SK-N-SH treated with all-trans-retinoic acid at 6 μM for 48 hours (cell line): ENCODE measurements around the gene ASB11.

Source experiments
- ATAC-seq: fragments of 200-7000 bp; cut with Tn5 transposase; 3 replicates; pipeline ENCODE4 v1.9.1; 2020; ENCODE audit warnings: mild to moderate bottlenecking, moderate library complexity
- ARNTL ChIP-seq: fragments of 450-650 bp; formaldehyde crosslinking; IDR thresholded peaks from 2 replicates; pipeline ENCODE4 v1.5.0; 2020; ENCODE audit warnings: low read depth, mild to moderate bottlenecking, moderate library complexity, borderline replicate concordance
- BACH2 ChIP-seq: fragments of 250-450 bp; sonication (Bioruptor Pico); IDR thresholded peaks from 2 replicates; pipeline ENCODE4 v1.9.0; 2021; ENCODE audit warnings: mild to moderate bottlenecking, borderline replicate concordance
- CREB5 ChIP-seq: fragments of 250-450 bp; sonication (Bioruptor Pico); IDR thresholded peaks from 2 replicates; pipeline ENCODE4 v1.5.1; 2020; ENCODE audit warnings: low read depth, mild to moderate bottlenecking, moderate library complexity
- CSDC2 ChIP-seq: fragments of 250-450 bp; sonication (Bioruptor Pico); IDR thresholded peaks from 2 replicates; pipeline ENCODE4 v1.5.0; 2020; ENCODE audit warnings: mild to moderate bottlenecking, moderate library complexity
- ESRRG ChIP-seq: fragments of 250-450 bp; sonication (Bioruptor Pico); IDR thresholded peaks from 2 replicates; pipeline ENCODE4 v1.6.1; 2021; ENCODE audit warnings: mild to moderate bottlenecking
- GLIS3 ChIP-seq: fragments of 250-450 bp; sonication (Bioruptor Pico); IDR thresholded peaks from 2 replicates; pipeline ENCODE4 v1.5.0; 2020; ENCODE audit warnings: mild to moderate bottlenecking, moderate library complexity
- ISL1 ChIP-seq: fragments of 250-450 bp; sonication (Bioruptor Pico); IDR thresholded peaks from 2 replicates; pipeline ENCODE4 v2.1.2; 2022; ENCODE audit warnings: mild to moderate bottlenecking, moderate library complexity
- OSR1 ChIP-seq: fragments of 250-450 bp; sonication (Bioruptor Pico); IDR thresholded peaks from 2 replicates; pipeline ENCODE4 v1.8.0; 2022; ENCODE audit warnings: moderate library complexity, mild to moderate bottlenecking, inconsistent platforms
- PATZ1 ChIP-seq: fragments of 250-450 bp; sonication (Bioruptor Pico); IDR thresholded peaks from 2 replicates; pipeline ENCODE4 v1.8.0; 2020; ENCODE audit warnings: mild to moderate bottlenecking, moderate library complexity, borderline replicate concordance
- POU6F1 ChIP-seq: fragments of 250-450 bp; sonication (Bioruptor Pico); IDR thresholded peaks from 2 replicates; pipeline ENCODE4 v1.8.0; 2021; ENCODE audit warnings: low read depth, mild to moderate bottlenecking, moderate library complexity, borderline replicate concordance
- PPARA ChIP-seq: fragments of 250-450 bp; sonication (Bioruptor Pico); IDR thresholded peaks from 2 replicates; pipeline ENCODE4 v1.5.0; 2020; ENCODE audit warnings: mild to moderate bottlenecking, borderline replicate concordance
- RARB ChIP-seq: fragments of 250-450 bp; sonication (Bioruptor Pico); IDR thresholded peaks from 2 replicates; pipeline ENCODE4 v1.8.0; 2021; ENCODE audit warnings: mild to moderate bottlenecking, moderate library complexity
- SNAI2 ChIP-seq: fragments of 250-450 bp; sonication (Bioruptor Pico); IDR thresholded peaks from 2 replicates; pipeline ENCODE4 v1.5.0; 2020; ENCODE audit warnings: mild to moderate bottlenecking, moderate library complexity
- TCF4 ChIP-seq: fragments of 250-450 bp; sonication (Bioruptor Pico); IDR thresholded peaks from 2 replicates; pipeline ENCODE4 v1.8.0; 2021; ENCODE audit warnings: mild to moderate bottlenecking, moderate library complexity, borderline replicate concordance
- TOX ChIP-seq: fragments of 250-450 bp; sonication (Bioruptor Pico); IDR thresholded peaks from 2 replicates; pipeline ENCODE4 v1.8.0; 2021; ENCODE audit warnings: mild to moderate bottlenecking, moderate library complexity, borderline replicate concordance
- ZC3H10 ChIP-seq: fragments of 250-450 bp; sonication (Bioruptor Pico); IDR thresholded peaks from 2 replicates; pipeline ENCODE4 v1.5.1; 2021; ENCODE audit warnings: mild to moderate bottlenecking, moderate library complexity
- ZFP3 ChIP-seq: fragments of 250-450 bp; sonication (Bioruptor Pico); IDR thresholded peaks from 2 replicates; pipeline ENCODE4 v1.5.0; 2020; ENCODE audit warnings: mild to moderate bottlenecking, moderate library complexity
- ZFP30 ChIP-seq: fragments of 450-650 bp; formaldehyde crosslinking; IDR thresholded peaks from 2 replicates; pipeline ENCODE4 v1.5.0; 2022; ENCODE audit warnings: mild to moderate bottlenecking, moderate library complexity
- ZNF565 ChIP-seq: fragments of 450-650 bp; formaldehyde crosslinking; conservative IDR thresholded peaks from 2 replicates; pipeline ENCODE4 v1.5.0; 2020; ENCODE audit warnings: low read depth, mild to moderate bottlenecking, moderate library complexity
- ZNF70 ChIP-seq: fragments of 450-650 bp; formaldehyde crosslinking; IDR thresholded peaks from 2 replicates; pipeline ENCODE4 v1.5.0; 2020; ENCODE audit warnings: mild to moderate bottlenecking, moderate library complexity
- ZNF8 ChIP-seq: fragments of 450-650 bp; formaldehyde crosslinking; IDR thresholded peaks from 2 replicates; pipeline ENCODE4 v1.5.0; 2020; ENCODE audit warnings: mild to moderate bottlenecking, moderate library complexity
- TF ChIP-seq, protein P1 (sequence below): fragments of 250-450 bp; sonication (Bioruptor Pico); IDR thresholded peaks from 2 replicates; pipeline ENCODE4 v1.5.1; 2021; ENCODE audit warnings: mild to moderate bottlenecking, moderate library complexity
- TF ChIP-seq, protein P2 (sequence below): fragments of 250-450 bp; sonication (Bioruptor Pico); IDR thresholded peaks from 2 replicates; pipeline ENCODE4 v1.5.0; 2020; ENCODE audit warnings: mild to moderate bottlenecking, moderate library complexity

The ASB11 gene

GRCh38 chrX:15358533-15358932, 43.1 kb upstream of the ASB11 start:
- TF ChIP-seq ZNF8 (CRISPR knock-in tag) = no peak
- ATAC-seq = no peak

- no peak for ATAC-seq
- TF ChIP-seq CREB5 (CRISPR knock-in tag) (no peak), ISL1 (0 out of 2 replicates have a peak, but pooled peaks have one; percentile 31), OSR1 (CRISPR knock-in tag) (no peak), ZFP3 (no peak), SNAI2 (CRISPR knock-in tag) (no peak), GLIS3 (CRISPR knock-in tag) (no peak), ZNF70 (no peak), ZNF8 (CRISPR knock-in tag) (no peak)
These were observed 41.0 kb upstream of the ASB11 start for GRCh38 chrX:15356444-15356843.

DNA sequence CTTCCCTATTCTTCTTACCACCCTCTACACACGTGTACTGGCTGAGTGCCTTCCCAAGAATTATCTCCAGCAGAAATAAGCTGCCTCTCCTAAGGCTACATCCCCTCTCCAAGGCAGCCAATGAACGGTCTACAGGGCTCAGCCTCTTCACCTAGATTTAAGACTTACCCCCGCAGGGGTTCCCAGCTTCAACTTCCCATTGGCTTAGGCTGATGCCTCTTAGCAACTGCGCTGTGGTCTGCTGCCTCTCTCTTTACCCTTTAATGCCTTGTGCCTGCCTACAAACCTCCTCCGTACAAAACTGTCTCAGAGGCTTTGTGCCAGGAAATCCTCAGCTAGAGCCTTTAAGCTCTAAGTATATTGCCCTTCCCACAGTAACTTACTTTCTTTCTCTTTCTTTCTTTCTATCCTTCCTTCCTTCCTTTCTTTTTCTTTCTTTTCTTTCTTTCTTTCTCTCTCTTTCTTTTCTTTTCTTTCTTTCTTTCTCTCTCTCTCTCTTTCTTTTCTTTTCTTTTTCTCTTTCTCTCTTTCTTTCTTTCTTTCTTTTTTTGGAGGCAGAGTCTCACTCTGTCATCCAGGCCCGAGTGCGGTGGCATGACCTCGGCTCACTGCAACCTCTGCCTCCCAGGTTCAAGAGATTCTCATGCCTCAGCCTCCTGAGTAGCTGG, 35.0 kb upstream of the ASB11 start:
- ATAC-seq = peak; percentile 11; the same call in 2 of the 3 replicates
- TF ChIP-seq CSDC2 (CRISPR knock-in tag) (no peak), CREB5 (CRISPR knock-in tag) (no peak), GLIS3 (CRISPR knock-in tag) (no peak), RARB (no peak), BACH2 (CRISPR knock-in tag) (no peak), TOX (CRISPR knock-in tag) (no peak), ZNF565 (CRISPR knock-in tag) (no peak)

DNA sequence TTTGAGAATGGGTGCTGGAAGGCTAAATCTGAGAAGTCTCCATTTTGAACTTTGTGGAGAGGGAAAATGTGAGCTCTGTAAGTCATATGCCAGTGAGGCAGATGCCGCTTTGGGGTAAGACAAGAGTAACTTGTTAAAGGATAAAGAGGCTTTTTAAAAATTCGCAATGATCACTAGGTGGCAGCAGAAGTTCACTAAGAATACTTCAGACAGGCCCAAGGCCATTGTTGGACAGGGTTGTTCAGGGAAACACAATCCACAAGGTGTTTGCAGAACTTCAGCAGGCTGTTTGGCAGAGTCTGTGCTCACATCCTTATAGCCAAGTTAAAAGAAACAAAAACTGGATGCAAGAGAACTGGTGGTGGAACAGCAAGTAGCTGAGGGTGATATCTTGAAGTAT, 33.6 kb upstream of the ASB11 start:
- TF ChIP-seq ZNF8 (CRISPR knock-in tag) (no peak), PPARA (CRISPR knock-in tag) (no peak), ZNF565 (CRISPR knock-in tag) (no peak), ZC3H10 (no peak), CSDC2 (CRISPR knock-in tag) (no peak), ESRRG (no peak), ZFP3 (no peak), TCF4 (CRISPR knock-in tag) (no peak), OSR1 (CRISPR knock-in tag) (no peak), POU6F1 (CRISPR knock-in tag) (no peak), GLIS3 (CRISPR knock-in tag) (no peak), ARNTL (CRISPR knock-in tag) (no peak), CREB5 (CRISPR knock-in tag) (no peak), ZNF70 (no peak), RARB (no peak)
- TF ChIP-seq, protein P1, sequence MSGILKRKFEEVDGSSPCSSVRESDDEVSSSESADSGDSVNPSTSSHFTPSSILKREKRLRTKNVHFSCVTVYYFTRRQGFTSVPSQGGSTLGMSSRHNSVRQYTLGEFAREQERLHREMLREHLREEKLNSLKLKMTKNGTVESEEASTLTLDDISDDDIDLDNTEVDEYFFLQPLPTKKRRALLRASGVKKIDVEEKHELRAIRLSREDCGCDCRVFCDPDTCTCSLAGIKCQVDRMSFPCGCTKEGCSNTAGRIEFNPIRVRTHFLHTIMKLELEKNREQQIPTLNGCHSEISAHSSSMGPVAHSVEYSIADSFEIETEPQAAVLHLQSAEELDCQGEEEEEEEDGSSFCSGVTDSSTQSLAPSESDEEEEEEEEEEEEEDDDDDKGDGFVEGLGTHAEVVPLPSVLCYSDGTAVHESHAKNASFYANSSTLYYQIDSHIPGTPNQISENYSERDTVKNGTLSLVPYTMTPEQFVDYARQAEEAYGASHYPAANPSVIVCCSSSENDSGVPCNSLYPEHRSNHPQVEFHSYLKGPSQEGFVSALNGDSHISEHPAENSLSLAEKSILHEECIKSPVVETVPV (CRISPR knock-in tag) = no peak
- ATAC-seq = peak; percentile 98

DNA sequence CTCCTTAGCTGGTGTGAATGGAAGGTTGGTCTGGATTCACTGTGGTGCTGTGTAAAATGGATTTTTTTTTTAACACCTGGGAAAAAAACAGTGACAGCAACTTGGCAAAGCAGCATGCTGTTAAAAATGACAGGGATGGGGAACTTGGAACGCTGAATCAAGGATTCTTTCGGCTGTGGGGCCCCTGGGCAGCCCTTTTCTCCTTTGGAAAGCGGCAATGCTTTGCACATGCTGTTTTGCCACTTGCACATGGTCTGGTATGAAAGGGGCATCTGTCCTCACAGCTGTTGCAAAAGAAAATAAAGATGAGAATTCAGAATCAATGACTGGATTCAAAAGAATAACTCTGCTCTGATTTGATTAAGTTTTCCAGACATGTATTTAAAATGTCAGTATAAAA, 30.5 kb upstream of the ASB11 start:
- ATAC-seq = no peak
- TF ChIP-seq OSR1 (CRISPR knock-in tag) = no peak
- TF ChIP-seq ZNF8 (CRISPR knock-in tag) = no peak
- TF ChIP-seq, protein P2, sequence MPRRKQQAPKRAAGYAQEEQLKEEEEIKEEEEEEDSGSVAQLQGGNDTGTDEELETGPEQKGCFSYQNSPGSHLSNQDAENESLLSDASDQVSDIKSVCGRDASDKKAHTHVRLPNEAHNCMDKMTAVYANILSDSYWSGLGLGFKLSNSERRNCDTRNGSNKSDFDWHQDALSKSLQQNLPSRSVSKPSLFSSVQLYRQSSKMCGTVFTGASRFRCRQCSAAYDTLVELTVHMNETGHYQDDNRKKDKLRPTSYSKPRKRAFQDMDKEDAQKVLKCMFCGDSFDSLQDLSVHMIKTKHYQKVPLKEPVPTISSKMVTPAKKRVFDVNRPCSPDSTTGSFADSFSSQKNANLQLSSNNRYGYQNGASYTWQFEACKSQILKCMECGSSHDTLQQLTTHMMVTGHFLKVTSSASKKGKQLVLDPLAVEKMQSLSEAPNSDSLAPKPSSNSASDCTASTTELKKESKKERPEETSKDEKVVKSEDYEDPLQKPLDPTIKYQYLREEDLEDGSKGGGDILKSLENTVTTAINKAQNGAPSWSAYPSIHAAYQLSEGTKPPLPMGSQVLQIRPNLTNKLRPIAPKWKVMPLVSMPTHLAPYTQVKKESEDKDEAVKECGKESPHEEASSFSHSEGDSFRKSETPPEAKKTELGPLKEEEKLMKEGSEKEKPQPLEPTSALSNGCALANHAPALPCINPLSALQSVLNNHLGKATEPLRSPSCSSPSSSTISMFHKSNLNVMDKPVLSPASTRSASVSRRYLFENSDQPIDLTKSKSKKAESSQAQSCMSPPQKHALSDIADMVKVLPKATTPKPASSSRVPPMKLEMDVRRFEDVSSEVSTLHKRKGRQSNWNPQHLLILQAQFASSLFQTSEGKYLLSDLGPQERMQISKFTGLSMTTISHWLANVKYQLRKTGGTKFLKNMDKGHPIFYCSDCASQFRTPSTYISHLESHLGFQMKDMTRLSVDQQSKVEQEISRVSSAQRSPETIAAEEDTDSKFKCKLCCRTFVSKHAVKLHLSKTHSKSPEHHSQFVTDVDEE = no peak
- TF ChIP-seq ZC3H10 = no peak
- TF ChIP-seq ARNTL (CRISPR knock-in tag) = no peak
- no peak for TF ChIP-seq TCF4 (CRISPR knock-in tag)
- no peak for TF ChIP-seq PATZ1 (CRISPR knock-in tag)
- no peak for TF ChIP-seq ZNF70
- no peak for TF ChIP-seq ZFP30 (CRISPR knock-in tag)
